LNCaP clone FGC (cell line): Measurements from ENCODE around the gene DARS2.
"Not testable (repeated sequence)": the region's sequence is repeated elsewhere in the genome, so short reads cannot be mapped to it uniquely, and the experiment has no call there.

Source experiments
- DNase-seq: peaks from one replicate; pipeline ENCODE4 v3.0.0-alpha.2; 2011; ENCODE audit warnings: low read depth
- H3K4me3 ChIP-seq: 2 replicates; pipeline ENCODE4 v1.5.1; 2011; ENCODE audit warnings: mild to moderate bottlenecking, low read depth, low read length, control low read depth
- CTCF ChIP-seq: IDR thresholded peaks from 2 replicates; pipeline ENCODE4 v1.5.1; 2012; ENCODE audit warnings: mild to moderate bottlenecking; ENCODE audit not compliant: control insufficient read depth, insufficient read depth; ENCODE audit errors: extremely low read depth

Gene DARS2

GRCh38 chr1:173824315-173825081 lies at the start of gene DARS2, which contains the start of gene CENPL:
DARS2 (plus strand) TSS chr1:173824673; CDS start chr1:173825230, 557 bp downstream.
CENPL (minus strand) TSS chr1:173824883; CDS start chr1:173811299, 13,584 bp downstream.
- H3K4me3 ChIP-seq: peak within 1 kb of the TSS; percentile 82
- peak; percentile 20; the same call in 1 of the 2 replicates for TF ChIP-seq CTCF
- DNase-seq: peak; percentile 98

GRCh38 chr1:173775578-173776226 lies 48.8 kb upstream of the DARS2 start:
- TF ChIP-seq CTCF: no peak
- H3K4me3 ChIP-seq: no peak overlapping the region
- no peak for DNase-seq

GRCh38 chr1:173779936-173780335 lies 44.5 kb upstream of the DARS2 start:
- no peak for DNase-seq
- no peak for TF ChIP-seq CTCF
- no peak overlapping the region for H3K4me3 ChIP-seq

GRCh38 chr1:173784997-173785396 lies 39.5 kb upstream of the DARS2 start:
- DNase-seq: no peak
- TF ChIP-seq CTCF: no peak
- H3K4me3 ChIP-seq: no peak overlapping the region

- TF ChIP-seq CTCF: no peak
- DNase-seq: no peak
- no peak overlapping the region for H3K4me3 ChIP-seq
These were observed 34.6 kb upstream of the DARS2 start for GRCh38 chr1:173789841-173790240.

GRCh38 chr1:173798078-173798477 lies 26.4 kb upstream of the DARS2 start:
- DNase-seq: no peak
- TF ChIP-seq CTCF: no peak
- no peak overlapping the region for H3K4me3 ChIP-seq

GRCh38 chr1:173799995-173800394 lies 24.5 kb upstream of the DARS2 start:
- H3K4me3 ChIP-seq, DNase-seq: not testable (repeated sequence)
